Measurements from ENCODE around the gene TIGD1.

- TF ChIP-seq PATZ1 (CRISPR knock-in tag; IDR thresholded peaks at IDR 0.05; ENCODE audit: borderline replicate concordance) (no peak), ZNF8 (CRISPR knock-in tag; IDR thresholded peaks at IDR 0.05) (no peak), ISL1 (CRISPR knock-in tag; IDR thresholded peaks at IDR 0.05) (no peak)
These were observed 47.2 kb downstream of the TIGD1 start for GRCh38 chr2:232502911-232503808.

Data from SK-N-SH treated with all-trans-retinoic acid at 6 μM for 48 hours (cell line).